Gastrocnemius medialis (tissue), 4 donors: ENCODE results near the gene MX1.

ENCODE experiments used
- POLR2A ChIP-seq, 2 donors: fragments of 450-650 bp; IDR thresholded peaks; one replicate each; pipeline ENCODE4 v1.6.1; 2017; ENCODE audit warnings: antibody characterized with exemption in 2 of 2, mild to moderate bottlenecking in 2 of 2, moderate library complexity in 2 of 2
- TF ChIP-seq, protein P1 (sequence below), 5 experiments: fragments of 450-650 bp in 3 of 5; fragments of 200-600 bp in 2 of 5; sonication (generic) in 2 of 5; IDR thresholded peaks in 4 of 5; conservative IDR thresholded peaks in 1 of 5; 1 replicate in 4 of 5; 2 replicates in 1 of 5; pipeline ENCODE4 v1.5.1; 2016 to 2019; ENCODE audit warnings: antibody characterized with exemption in 5 of 5, mild to moderate bottlenecking in 3 of 5, moderate library complexity in 3 of 5

DNA sequence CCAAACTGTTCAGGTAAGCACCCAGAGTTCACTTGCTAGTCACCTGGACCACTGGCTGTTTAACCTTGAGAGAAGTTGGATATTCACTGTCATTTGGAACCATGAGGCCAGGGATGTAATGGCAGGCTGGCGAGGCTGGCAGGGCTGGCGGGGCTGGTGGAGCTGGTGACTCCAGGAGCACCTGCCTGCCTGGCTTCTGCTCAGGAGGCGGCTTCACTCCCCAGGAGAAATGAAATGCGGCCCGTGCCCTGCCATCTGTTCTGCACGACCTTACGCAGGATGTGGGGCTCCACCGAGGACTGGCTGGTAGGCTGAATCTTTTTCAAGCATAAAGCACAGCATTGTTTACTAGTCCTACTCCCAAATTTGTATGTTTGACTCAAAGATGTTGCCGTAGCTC lies 22.7 kb upstream of the MX1 start:
- TF ChIP-seq, protein P1, sequence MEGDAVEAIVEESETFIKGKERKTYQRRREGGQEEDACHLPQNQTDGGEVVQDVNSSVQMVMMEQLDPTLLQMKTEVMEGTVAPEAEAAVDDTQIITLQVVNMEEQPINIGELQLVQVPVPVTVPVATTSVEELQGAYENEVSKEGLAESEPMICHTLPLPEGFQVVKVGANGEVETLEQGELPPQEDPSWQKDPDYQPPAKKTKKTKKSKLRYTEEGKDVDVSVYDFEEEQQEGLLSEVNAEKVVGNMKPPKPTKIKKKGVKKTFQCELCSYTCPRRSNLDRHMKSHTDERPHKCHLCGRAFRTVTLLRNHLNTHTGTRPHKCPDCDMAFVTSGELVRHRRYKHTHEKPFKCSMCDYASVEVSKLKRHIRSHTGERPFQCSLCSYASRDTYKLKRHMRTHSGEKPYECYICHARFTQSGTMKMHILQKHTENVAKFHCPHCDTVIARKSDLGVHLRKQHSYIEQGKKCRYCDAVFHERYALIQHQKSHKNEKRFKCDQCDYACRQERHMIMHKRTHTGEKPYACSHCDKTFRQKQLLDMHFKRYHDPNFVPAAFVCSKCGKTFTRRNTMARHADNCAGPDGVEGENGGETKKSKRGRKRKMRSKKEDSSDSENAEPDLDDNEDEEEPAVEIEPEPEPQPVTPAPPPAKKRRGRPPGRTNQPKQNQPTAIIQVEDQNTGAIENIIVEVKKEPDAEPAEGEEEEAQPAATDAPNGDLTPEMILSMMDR (IDR thresholded peaks at IDR 0.05 in 4 of 5, conservative IDR thresholded peaks at IDR 0.05 in 1 of 5): no peak
- TF ChIP-seq POLR2A (IDR thresholded peaks at IDR 0.05): no peak
